H9 (cell line): Measurements from ENCODE around the gene DOCK1. TPM values are rescaled to one million over a fixed set of nuclear protein-coding genes. Genes with fewer than 3 reads are reported as not detected.

Experiments
- DNase-seq: peaks from one replicate; pipeline ENCODE4 v3.0.0-alpha.2; 2017
- H2AFZ ChIP-seq: one replicate; pipeline ENCODE4 v1.6.1; 2013; ENCODE audit warnings: mild to moderate bottlenecking, low read length, control low read depth, moderate library complexity
- H2AK5ac ChIP-seq: 2 replicates; pipeline ENCODE4 v1.6.1; 2013; ENCODE audit warnings: low read length, control low read depth, mixed read lengths; ENCODE audit not compliant: insufficient read length
- H2BK120ac ChIP-seq: one replicate; pipeline ENCODE4 v1.6.1; 2013; ENCODE audit warnings: low read depth, mild to moderate bottlenecking, low read length, control low read depth, inconsistent platforms; ENCODE audit not compliant: poor library complexity, severe bottlenecking
- H2BK12ac ChIP-seq: 2 replicates; pipeline ENCODE4 v1.6.1; 2013; ENCODE audit warnings: low read length, control low read depth, mixed read lengths, low read depth; ENCODE audit not compliant: insufficient read length
- H2BK15ac ChIP-seq: 2 replicates; pipeline ENCODE4 v1.6.1; 2013; ENCODE audit warnings: low read depth, low read length, control low read depth
- H2BK20ac ChIP-seq: one replicate; pipeline ENCODE4 v1.6.1; 2013; ENCODE audit warnings: low read depth, mild to moderate bottlenecking, low read length, control low read depth, inconsistent platforms; ENCODE audit not compliant: poor library complexity, severe bottlenecking
- H2BK5ac ChIP-seq: 2 replicates; pipeline ENCODE4 v1.6.1; 2013; ENCODE audit warnings: low read length, control low read depth, mixed read lengths; ENCODE audit not compliant: insufficient read length
- H3K14ac ChIP-seq: 2 replicates; pipeline ENCODE4 v1.6.1; 2013; ENCODE audit warnings: low read length, control low read depth; ENCODE audit not compliant: insufficient read depth
- H3K18ac ChIP-seq: 2 replicates; pipeline ENCODE4 v1.6.1; 2013; ENCODE audit warnings: low read depth, mild to moderate bottlenecking, mixed read lengths, low read length, control low read depth; ENCODE audit not compliant: insufficient read length
- H3K23ac ChIP-seq: 2 replicates; pipeline ENCODE4 v1.6.1; 2013; ENCODE audit warnings: low read length, control low read depth, mixed read lengths, low read depth; ENCODE audit not compliant: insufficient read length
- H3K23me2 ChIP-seq: 2 replicates; pipeline ENCODE4 v1.6.1; 2013; ENCODE audit warnings: low read depth, mild to moderate bottlenecking, mixed read lengths, low read length, control low read depth; ENCODE audit not compliant: insufficient read length, poor library complexity, severe bottlenecking
- H3K27ac ChIP-seq: 2 replicates; pipeline ENCODE4 v1.5.1; 2013; ENCODE audit warnings: low read length, control low read depth, mixed read lengths, low read depth; ENCODE audit not compliant: insufficient read length
- H3K27me3 ChIP-seq: 2 replicates; pipeline ENCODE4 v1.6.1; 2013; ENCODE audit warnings: low read length, control low read depth, inconsistent platforms; ENCODE audit not compliant: insufficient read depth
- H3K4ac ChIP-seq: 2 replicates; pipeline ENCODE4 v1.6.1; 2013; ENCODE audit warnings: low read depth, mild to moderate bottlenecking, control low read depth, inconsistent platforms, low read length, moderate library complexity
- H3K4me1 ChIP-seq: 2 replicates; pipeline ENCODE4 v1.6.1; 2013; ENCODE audit warnings: low read length, control low read depth, inconsistent platforms; ENCODE audit not compliant: insufficient read depth
- H3K4me2 ChIP-seq: 2 replicates; pipeline ENCODE4 v1.6.1; 2013; ENCODE audit warnings: low read length, control low read depth, mixed read lengths; ENCODE audit not compliant: insufficient read length, insufficient read depth
- H3K56ac ChIP-seq: 2 replicates; pipeline ENCODE4 v1.6.1; 2013; ENCODE audit warnings: low read depth, mild to moderate bottlenecking, mixed read lengths, low read length, control low read depth; ENCODE audit not compliant: insufficient read length
- H3K79me1 ChIP-seq: 2 replicates; pipeline ENCODE4 v1.6.1; 2013; ENCODE audit warnings: low read depth, mild to moderate bottlenecking, moderate library complexity, low read length, control low read depth, inconsistent platforms; ENCODE audit not compliant: insufficient read depth, poor library complexity, severe bottlenecking
- H3K79me2 ChIP-seq: 2 replicates; pipeline ENCODE4 v1.6.1; 2013; ENCODE audit warnings: low read length, control low read depth, inconsistent platforms; ENCODE audit not compliant: insufficient read depth
- H3K9ac ChIP-seq: 2 replicates; pipeline ENCODE4 v1.6.1; 2013; ENCODE audit warnings: low read length, control low read depth, mixed read lengths; ENCODE audit not compliant: insufficient read length; ENCODE audit errors: extremely low read depth
- H3K9me3 ChIP-seq: one replicate; pipeline ENCODE4 v1.6.1; 2013; ENCODE audit warnings: low read depth, low read length, inconsistent platforms; ENCODE audit not compliant: control insufficient read depth
- H3T11ph ChIP-seq: one replicate; pipeline ENCODE4 v1.6.1; 2013; ENCODE audit warnings: mild to moderate bottlenecking, low read length, control low read depth, inconsistent platforms
- H4K20me1 ChIP-seq: one replicate; pipeline ENCODE4 v1.6.1; 2013; ENCODE audit not compliant: control insufficient read depth, insufficient read length, insufficient read depth
- H4K5ac ChIP-seq: 2 replicates; pipeline ENCODE4 v1.6.1; 2013; ENCODE audit warnings: low read depth, mild to moderate bottlenecking, mixed read lengths, low read length, control low read depth; ENCODE audit not compliant: insufficient read length
- H4K8ac ChIP-seq: replicated peaks from 2 replicates; pipeline ENCODE4 v1.6.1; 2013; ENCODE audit warnings: low read length, control low read depth, mixed read lengths, low read depth; ENCODE audit not compliant: insufficient read length
- H4K91ac ChIP-seq: 2 replicates; pipeline ENCODE4 v1.6.1; 2013; ENCODE audit warnings: low read depth, mild to moderate bottlenecking, moderate library complexity, mixed read lengths, low read length, control low read depth; ENCODE audit not compliant: insufficient read length
- H3K27ac Mint-ChIP-seq, 3 experiments: 2 replicates in 2 of 3; 3 replicates in 1 of 3; pipeline ENCODE4 v1.8.0; 2020 to 2021; ENCODE audit warnings: mixed read lengths in 3 of 3, mild to moderate bottlenecking in 1 of 3, moderate library complexity in 1 of 3
- H3K27me3 Mint-ChIP-seq: 2 replicates; pipeline ENCODE4 v1.8.0; 2021; ENCODE audit warnings: low read depth, mild to moderate bottlenecking, moderate library complexity, mixed read lengths
- H3K36me3 Mint-ChIP-seq, 3 experiments: 2 replicates in 2 of 3; 3 replicates in 1 of 3; pipeline ENCODE4 v1.8.0; 2020 to 2021; ENCODE audit warnings: low read depth in 3 of 3, mixed read lengths in 3 of 3; ENCODE audit not compliant: insufficient read depth in 1 of 3
- H3K4me1 Mint-ChIP-seq, 2 experiments: 2 replicates each; pipeline ENCODE4 v1.8.0; 2020; ENCODE audit warnings: mixed read lengths in 2 of 2
- H3K4me3 Mint-ChIP-seq, 2 experiments: 2 replicates in 1 of 2; 3 replicates in 1 of 2; pipeline ENCODE4 v1.8.0; 2020 to 2021; ENCODE audit warnings: mild to moderate bottlenecking in 2 of 2, mixed read lengths in 2 of 2, moderate library complexity in 1 of 2
- H3K9me3 Mint-ChIP-seq, 2 experiments: 2 replicates in 1 of 2; 3 replicates in 1 of 2; pipeline ENCODE4 v1.8.0; 2020; ENCODE audit warnings: mild to moderate bottlenecking in 2 of 2, mixed read lengths in 2 of 2, moderate library complexity in 1 of 2
- CTCF ChIP-seq: fragments of 200-600 bp; sonication (generic); conservative IDR thresholded peaks from 3 replicates; pipeline ENCODE4 v1.8.0; 2021; ENCODE audit warnings: antibody characterized with exemption, mild to moderate bottlenecking
- WGBS: extraction: QIAGEN DNeasy Blood & Tissue Kit; methylation state at CpG from one replicate; pipeline ENCODE4 v1.1.7; 2013; ENCODE audit warnings: missing lambda C conversion rate, low lambda C conversion rate, mixed read lengths; ENCODE audit not compliant: insufficient read length; ENCODE audit errors: extremely low coverage; 5-methylcytosine and 5-hydroxymethylcytosine counted together
- total RNA-seq: library from RNA; stranded (reverse); gene quantifications from 2 replicates; pipeline ENCODE4 v1.2.1, GENCODE V29; 2021

DOCK1 gene
- total RNA-seq, 1 experiment from 2014 or later, result 57.0 TPM

GRCh38 chr10:127262606-127263005, 357.4 kb downstream of the DOCK1 start:
- Histone ChIP-seq H4K20me1 (no peaks in the 10 kb centered on the region), H4K8ac (no peak overlapping the region), H3K4me2 (no peak overlapping the region), H3K27me3 (no peaks in the 10 kb centered on the region), H3K4me1 (no peaks in the 10 kb centered on the region), H3K27ac (no peak overlapping the region), H3K18ac (no peak overlapping the region), H4K5ac (no peak overlapping the region), H3K23me2 (no peaks in the 10 kb centered on the region), H2BK20ac (no peak overlapping the region), H3K9me3 (no peaks in the 10 kb centered on the region), H3K56ac (no peak overlapping the region), H2BK15ac (no peak overlapping the region), H3K4ac (no peak overlapping the region), H4K91ac (no peak overlapping the region), H3T11ph (no peak overlapping the region), H3K9ac (no peak overlapping the region), H3K23ac (no peak overlapping the region), H3K79me1 (no peaks in the 10 kb centered on the region), H2AK5ac (no peak overlapping the region), H3K14ac (no peak overlapping the region), H2BK5ac (no peak overlapping the region), H2BK120ac (no peak overlapping the region), H2AFZ (no peak overlapping the region), H3K79me2 (no peaks in the 10 kb centered on the region), H2BK12ac (no peak overlapping the region)
- peaks cover 11 to 23% (median 18%) of the 10 kb centered on the region in 3 experiments for H3K36me3 Mint-ChIP-seq
- H3K27me3 Mint-ChIP-seq, result no peaks in the 10 kb centered on the region
- H3K9me3 Mint-ChIP-seq, result peaks cover 11 to 18% of the 10 kb centered on the region in 2 experiments
- no peak overlapping the region for H3K4me3 Mint-ChIP-seq
- TF ChIP-seq CTCF, result no peak
- H3K27ac Mint-ChIP-seq, result no peak overlapping the region
- no peak for DNase-seq
- no CpG with 5 or more reads among the region's 7 CpGs for WGBS
- H3K4me1 Mint-ChIP-seq, result peaks cover 0 to 8% of the 10 kb centered on the region in 2 experiments; a peak in 3 of 4 replicates
